Epithelial cell of proximal tubule (primary cell): ENCODE data around the gene APOA1. TPM values are rescaled to one million over a fixed set of nuclear protein-coding genes. Genes with fewer than 3 reads are reported as not detected.

Source experiments
- DNase-seq: peaks from one replicate; pipeline ENCODE4 v3.0.0-alpha.2; 2011; ENCODE audit warnings: low read depth
- H3K4me3 ChIP-seq: 2 replicates; pipeline ENCODE4 v1.5.1; 2011; ENCODE audit warnings: low read depth, mild to moderate bottlenecking, low read length
- CTCF ChIP-seq: conservative IDR thresholded peaks from 2 replicates; pipeline ENCODE4 v1.5.1; 2012; ENCODE audit warnings: low read depth, mild to moderate bottlenecking, low read length
- total RNA-seq: library from RNA; depleted of rRNA; stranded (reverse); fragments of >200 nt; gene quantifications from 2 replicates; pipeline ENCODE4 v1.2.3, GENCODE V29; 2015

APOA1 gene
- total RNA-seq, 1 donor from 2014 or later, result not detected

- no peak overlapping the region for H3K4me3 ChIP-seq
- TF ChIP-seq CTCF, result no peak
- DNase-seq, result no peak
These were observed 5.6 kb downstream of the APOA1 start for GRCh38 chr11:116831790-116832349.

- DNase-seq, result no peak
- H3K4me3 ChIP-seq, result no peak overlapping the region
- no peak for TF ChIP-seq CTCF
These were observed 7.1 kb downstream of the APOA1 start for GRCh38 chr11:116830184-116830912.

GRCh38 chr11:116829525-116830183, 7.8 kb downstream of the APOA1 start, which contains the start of gene APOC3:
APOC3 (plus strand) TSS chr11:116829907; CDS start chr11:116830583, 676 bp downstream.
- no peak for DNase-seq
- no peak for TF ChIP-seq CTCF

GRCh38 chr11:116828632-116829524, 8.5 kb downstream of the APOA1 start:
- TF ChIP-seq CTCF, result no peak
- no peak overlapping the region for H3K4me3 ChIP-seq
- DNase-seq, result no peak

More at GRCh38 chr11:116829525-116830183, 7.8 kb downstream of the APOA1 start, which contains the start of gene APOC3:
- H3K4me3 ChIP-seq, result no peak within 1 kb of the TSS

GRCh38 chr11:116827461-116827860, 10.0 kb downstream of the APOA1 start:
- DNase-seq, result no peak
- H3K4me3 ChIP-seq, result no peak overlapping the region
- TF ChIP-seq CTCF, result no peak

- no peak overlapping the region for H3K4me3 ChIP-seq
- TF ChIP-seq CTCF, result no peak
- DNase-seq, result no peak
These were observed 10.5 kb downstream of the APOA1 start for GRCh38 chr11:116826751-116827431.
